Spleen (tissue), 11 donors: Measurements from ENCODE around the gene GSTT2B. TPM values are rescaled to one million over a fixed set of nuclear protein-coding genes. Genes with fewer than 3 reads are reported as not detected.

Experiments used
- DNase-seq: peaks from one replicate; pipeline ENCODE4 v3.0.0-alpha.2; 2020
- H3K27ac ChIP-seq, 8 donors: fragments of 200-600 bp; sonication (generic) in 7 of 8; 1 replicate in 4 of 8; 2 replicates in 4 of 8; pipeline versions ENCODE4 v1.5.0 to v1.8.0; 2016 to 2021; ENCODE audit warnings: inconsistent platforms in 4 of 8, mild to moderate bottlenecking in 4 of 8, moderate library complexity in 1 of 8
- H3K27me3 ChIP-seq, 7 donors: fragments of 200-600 bp; sonication (generic) in 6 of 7; replicated peaks in 1 of 7; 1 replicate in 4 of 7; 2 replicates in 3 of 7; pipeline versions ENCODE4 v1.5.0 to v1.8.0; 2016 to 2021; ENCODE audit warnings: inconsistent platforms in 3 of 7, mild to moderate bottlenecking in 1 of 7
- H3K36me3 ChIP-seq, 6 donors: fragments of 200-600 bp; sonication (generic) in 5 of 6; 1 replicate in 4 of 6; 2 replicates in 2 of 6; pipeline versions ENCODE4 v1.5.0 to v1.8.0; 2016 to 2021; ENCODE audit warnings: inconsistent platforms in 2 of 6
- H3K4me1 ChIP-seq, 6 donors: fragments of 200-600 bp; sonication (generic) in 5 of 6; 1 replicate in 3 of 6; 2 replicates in 3 of 6; pipeline versions ENCODE4 v1.5.0 to v1.8.0; 2016 to 2021; ENCODE audit warnings: inconsistent platforms in 3 of 6
- H3K4me3 ChIP-seq, 8 donors: fragments of 200-600 bp; sonication (generic) in 7 of 8; 1 replicate in 4 of 8; 2 replicates in 4 of 8; pipeline versions ENCODE4 v1.5.0 to v1.8.0; 2016 to 2021; ENCODE audit warnings: inconsistent platforms in 4 of 8, mild to moderate bottlenecking in 4 of 8, moderate library complexity in 2 of 8
- H3K9me3 ChIP-seq, 8 donors: fragments of 200-600 bp; sonication (generic) in 7 of 8; 1 replicate in 4 of 8; 2 replicates in 4 of 8; pipeline versions ENCODE4 v1.5.0 to v1.8.0; 2016 to 2021; ENCODE audit warnings: inconsistent platforms in 4 of 8
- POLR2A ChIP-seq, 3 donors: fragments of 450-650 bp; IDR thresholded peaks; one replicate each; pipeline ENCODE4 v1.5.1; 2017; ENCODE audit warnings: antibody characterized with exemption in 3 of 3, mild to moderate bottlenecking in 1 of 3
- POLR2AphosphoS5 ChIP-seq, 3 donors: sonication (generic); formaldehyde crosslinking; IDR thresholded peaks; one replicate each; pipeline ENCODE4 v1.5.1; 2017; ENCODE audit warnings: antibody characterized with exemption in 3 of 3
- WGBS, 5 donors: extraction: QIAGEN DNeasy Blood & Tissue Kit in 3 of 5; methylation state at CpG; one replicate each; pipeline versions ENCODE4 v1.1.5 to v1.1.7; 2013 to 2018; 5-methylcytosine and 5-hydroxymethylcytosine counted together
- intact Hi-C: fragments of 100-400 bp; cut with DNase I; formaldehyde crosslinking; loops from one replicate; pipeline ENCODE4 v1.15.0; 2023; ENCODE audit warnings: low total_unique reads
- polyA plus RNA-seq, 3 donors: library from polyadenylated mRNA; stranded (reverse); fragments of 200-250 nt; gene quantifications; one replicate each; pipeline ENCODE4 v1.2.1, GENCODE V29; 2013
- total RNA-seq, 7 donors: library from RNA; depleted of rRNA in 3 of 7; stranded (reverse); fragments of >200 nt in 3 of 7; fragmentation: NEBNext Ultra II Directional in 4 of 7; extraction: Animal tissue kit (Norgen Biotek cat#: 25700) in 4 of 7; gene quantifications; one replicate each; pipeline versions ENCODE4 v1.1.0 to v1.2.1, GENCODE V29; 2016 to 2021
- TF ChIP-seq, protein P1 (sequence below), 11 experiments: fragments of 200-600 bp in 7 of 11; fragments of 450-650 bp in 4 of 11; sonication (generic) in 4 of 11; IDR thresholded peaks in 8 of 11; conservative IDR thresholded peaks in 3 of 11; 1 replicate in 7 of 11; 2 replicates in 4 of 11; pipeline versions ENCODE4 v1.4.0 to v1.8.0; 2016 to 2021; ENCODE audit warnings: antibody characterized with exemption in 11 of 11, inconsistent platforms in 4 of 11, mild to moderate bottlenecking in 1 of 11
- donor health status: healthy with polysubstance abuse.
- donor health status: DM: no; HTN: no; CAD: no; lungs with moderate emphysema.
- donor health status: DM: no; HTN: no; CAD: no.
- donor health status: Bipolar disorder and iron deficiency.
- donor health status: healthy.
- donor health status: DM: no; HTN: no; CAD: no.
- donor health status: DM: yes; HTN: yes; CAD: no.

GSTT2B gene
- total and polyA plus RNA-seq, 10 donors: 2.0 to 11.6 (median 4.8) TPM

DNA sequence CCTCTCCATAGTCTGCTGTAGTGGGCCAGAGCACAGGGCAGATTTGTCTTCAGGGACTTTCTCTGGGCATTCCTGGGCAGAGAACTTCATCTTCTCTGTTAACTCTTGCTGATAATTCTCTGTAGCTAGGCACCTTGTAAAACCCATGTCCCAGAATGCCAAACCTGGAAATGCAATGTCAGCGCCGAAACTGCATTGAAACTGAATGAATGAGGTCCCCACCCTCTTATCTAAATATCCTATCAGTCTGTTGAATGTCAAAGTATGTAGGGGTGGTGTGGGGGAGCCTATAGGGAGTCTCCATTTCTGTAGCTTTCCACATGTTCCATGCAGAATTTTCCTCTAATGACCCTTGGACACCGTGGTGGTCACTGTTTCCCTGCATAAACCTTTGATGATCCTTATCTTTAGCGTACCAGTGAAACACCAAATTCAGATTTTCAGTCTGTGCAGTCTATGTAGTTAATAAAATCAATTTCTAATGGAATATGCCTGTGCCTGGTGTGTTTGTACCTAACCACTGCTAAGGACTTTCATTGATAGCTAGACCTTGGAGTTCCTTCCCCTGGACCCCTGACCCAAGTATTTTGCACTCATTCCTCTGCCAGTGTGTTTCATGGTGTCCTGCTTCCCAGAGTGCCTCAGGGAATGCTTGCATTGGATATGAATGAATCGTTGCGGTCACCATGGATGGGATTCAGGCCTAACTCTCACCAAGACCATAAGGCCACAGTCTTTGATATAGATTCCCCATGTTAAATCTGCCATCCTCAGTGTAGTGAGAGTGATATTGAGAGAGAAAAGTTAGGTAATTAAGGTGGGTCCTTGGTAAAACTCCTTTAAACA lies 47.6 kb upstream of the GSTT2B start:
- intact Hi-C loops: no loop called here
- WGBS, 5 donors: 85 to 95% (median 88%) methylated on average over 6 of the region's 6 CpGs
- DNase-seq: no peak
- H3K9me3 ChIP-seq: no peaks in the 10 kb centered on the region
- H3K36me3 ChIP-seq: no peaks in the 10 kb centered on the region
- no peaks in the 10 kb centered on the region for H3K27me3 ChIP-seq
- H3K4me1 ChIP-seq: peaks cover 6 to 29% (median 27%) of the 10 kb centered on the region in 6 donors
- no peak overlapping the region for H3K4me3 ChIP-seq
- TF ChIP-seq POLR2AphosphoS5 (IDR thresholded peaks at IDR 0.05): no peak
- TF ChIP-seq POLR2A (IDR thresholded peaks at IDR 0.05): no peak
- TF ChIP-seq, protein P1, sequence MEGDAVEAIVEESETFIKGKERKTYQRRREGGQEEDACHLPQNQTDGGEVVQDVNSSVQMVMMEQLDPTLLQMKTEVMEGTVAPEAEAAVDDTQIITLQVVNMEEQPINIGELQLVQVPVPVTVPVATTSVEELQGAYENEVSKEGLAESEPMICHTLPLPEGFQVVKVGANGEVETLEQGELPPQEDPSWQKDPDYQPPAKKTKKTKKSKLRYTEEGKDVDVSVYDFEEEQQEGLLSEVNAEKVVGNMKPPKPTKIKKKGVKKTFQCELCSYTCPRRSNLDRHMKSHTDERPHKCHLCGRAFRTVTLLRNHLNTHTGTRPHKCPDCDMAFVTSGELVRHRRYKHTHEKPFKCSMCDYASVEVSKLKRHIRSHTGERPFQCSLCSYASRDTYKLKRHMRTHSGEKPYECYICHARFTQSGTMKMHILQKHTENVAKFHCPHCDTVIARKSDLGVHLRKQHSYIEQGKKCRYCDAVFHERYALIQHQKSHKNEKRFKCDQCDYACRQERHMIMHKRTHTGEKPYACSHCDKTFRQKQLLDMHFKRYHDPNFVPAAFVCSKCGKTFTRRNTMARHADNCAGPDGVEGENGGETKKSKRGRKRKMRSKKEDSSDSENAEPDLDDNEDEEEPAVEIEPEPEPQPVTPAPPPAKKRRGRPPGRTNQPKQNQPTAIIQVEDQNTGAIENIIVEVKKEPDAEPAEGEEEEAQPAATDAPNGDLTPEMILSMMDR (IDR thresholded peaks at IDR 0.05 in 8 of 11, conservative IDR thresholded peaks at IDR 0.05 in 3 of 11): no peak
- H3K27ac ChIP-seq: no peak overlapping the region

DNA sequence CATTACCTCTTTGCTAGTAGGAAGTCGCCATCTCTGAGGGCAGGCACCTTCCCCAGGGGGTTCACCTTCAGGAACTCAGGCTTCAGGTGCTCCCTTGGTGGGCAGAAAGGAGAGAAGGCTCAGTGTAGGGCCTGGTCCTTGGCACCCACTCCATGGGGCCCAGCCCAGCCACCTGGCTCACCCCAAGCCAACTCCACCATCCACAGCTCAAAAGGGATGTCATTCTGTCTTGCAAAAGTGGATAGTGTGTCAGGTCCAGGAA lies 47.0 kb upstream of the GSTT2B start:
- Histone ChIP-seq H3K27ac (no peak overlapping the region), H3K36me3 (no peaks in the 10 kb centered on the region), H3K4me3 (no peak overlapping the region), H3K27me3 (no peaks in the 10 kb centered on the region), H3K4me1 (peaks cover 6 to 22% (median 21%) of the 10 kb centered on the region in 6 donors), H3K9me3 (no peaks in the 10 kb centered on the region)
- 71 to 88% (median 81%) methylated on average over 1 of the region's 1 CpG for WGBS, 5 donors
- DNase-seq: no peak
- TF ChIP-seq, protein P1 (IDR thresholded peaks at IDR 0.05 in 8 of 11, conservative IDR thresholded peaks at IDR 0.05 in 3 of 11): no peak
- no peak for TF ChIP-seq POLR2AphosphoS5 (IDR thresholded peaks at IDR 0.05)
- no peak for TF ChIP-seq POLR2A (IDR thresholded peaks at IDR 0.05)
- intact Hi-C loops: no loop called here

DNA sequence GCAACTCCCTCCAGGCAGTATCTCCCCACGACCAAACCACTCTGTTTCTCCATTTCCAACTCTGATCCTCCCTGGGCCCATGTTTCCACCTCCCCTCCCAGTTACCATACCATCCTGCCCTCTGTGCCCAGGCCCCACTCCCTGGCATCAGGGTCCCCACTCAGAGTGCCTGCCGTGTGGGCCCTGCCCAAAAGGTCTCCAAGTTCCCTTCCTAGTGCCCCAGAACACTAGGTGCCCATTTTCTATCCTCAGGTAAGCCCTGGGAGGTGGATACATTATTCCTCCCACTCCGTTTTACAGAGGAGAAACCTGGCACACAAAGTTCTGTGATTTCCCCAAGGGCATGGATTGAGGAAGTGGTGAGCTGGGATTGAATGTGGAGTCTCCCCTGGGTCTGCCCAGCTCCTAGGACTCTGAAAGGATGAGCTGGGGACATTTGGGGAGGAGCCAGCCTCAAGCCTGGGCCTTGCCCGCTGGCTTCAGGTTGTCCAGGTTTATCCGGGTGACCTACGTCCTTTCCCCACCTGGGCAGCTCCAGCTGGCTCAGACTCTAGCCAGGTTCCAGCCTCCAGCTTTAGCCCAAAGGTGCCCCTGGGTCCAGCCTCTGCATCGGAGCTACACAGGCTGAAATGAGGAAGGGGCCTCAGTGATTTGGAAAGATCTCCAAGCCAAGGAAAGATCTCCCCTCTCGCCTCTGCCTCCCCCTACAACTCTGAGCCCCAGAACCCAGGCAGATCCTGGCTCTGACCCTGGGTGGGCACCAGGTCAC lies 46.4 kb upstream of the GSTT2B start:
- intact Hi-C loops: no loop called here
- no peak for DNase-seq
- Histone ChIP-seq H3K4me3 (no peak overlapping the region), H3K36me3 (no peaks in the 10 kb centered on the region), H3K9me3 (no peaks in the 10 kb centered on the region), H3K27me3 (no peaks in the 10 kb centered on the region), H3K4me1 (peaks cover 4 to 17% (median 16%) of the 10 kb centered on the region in 6 donors), H3K27ac (no peak overlapping the region)
- WGBS, 5 donors: 76 to 89% (median 81%) methylated on average over 8 of the region's 8 CpGs
- TF ChIP-seq, protein P1 (IDR thresholded peaks at IDR 0.05 in 8 of 11, conservative IDR thresholded peaks at IDR 0.05 in 3 of 11): no peak
- TF ChIP-seq POLR2AphosphoS5 (IDR thresholded peaks at IDR 0.05): no peak
- TF ChIP-seq POLR2A (IDR thresholded peaks at IDR 0.05): no peak

DNA sequence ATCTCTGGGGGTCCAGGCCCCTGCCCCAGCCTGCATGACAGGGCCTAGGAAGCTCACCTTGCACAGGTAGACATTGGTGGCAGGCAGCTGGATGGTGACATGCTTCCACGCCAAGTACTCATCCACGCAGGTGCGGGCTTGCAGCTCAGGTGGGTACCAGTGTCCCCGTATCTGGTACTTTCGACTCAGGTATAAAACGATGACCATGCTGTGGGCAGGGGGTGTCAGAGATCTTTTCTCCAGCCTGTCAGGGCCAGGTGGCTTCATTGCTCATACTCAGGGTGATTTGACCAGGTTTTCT lies 45.9 kb upstream of the GSTT2B start:
- intact Hi-C loops: no loop called here
- H3K4me1 ChIP-seq: peaks cover 0 to 12% (median 10%) of the 10 kb centered on the region in 6 donors
- TF ChIP-seq, protein P1 (IDR thresholded peaks at IDR 0.05 in 8 of 11, conservative IDR thresholded peaks at IDR 0.05 in 3 of 11): no peak
- no peak for TF ChIP-seq POLR2A (IDR thresholded peaks at IDR 0.05)
- TF ChIP-seq POLR2AphosphoS5 (IDR thresholded peaks at IDR 0.05): no peak
- no peak for DNase-seq
- H3K4me3 ChIP-seq: no peak overlapping the region
- WGBS, 5 donors: 87 to 96% (median 90%) methylated on average over 6 of the region's 6 CpGs
- no peaks in the 10 kb centered on the region for H3K9me3 ChIP-seq
- H3K27ac ChIP-seq: no peak overlapping the region
- H3K36me3 ChIP-seq: no peaks in the 10 kb centered on the region
- H3K27me3 ChIP-seq: peaks cover 0 to 4% (median 0%) of the 10 kb centered on the region in 7 donors
